ENCODE results near the gene SSTR5.

The SSTR5 gene

GRCh38 chr16:1040346-1040745 lies 32.2 kb upstream of the SSTR5 start:
- no peak for DNase-seq

GRCh38 chr16:1042049-1042744 lies 30.4 kb upstream of the SSTR5 start:
- DNase-seq: no peak

- DNase-seq: peak; percentile 34
Observed at GRCh38 chr16:1042866-1043265, 29.7 kb upstream of the SSTR5 start.

GRCh38 chr16:1043881-1044451 lies 28.6 kb upstream of the SSTR5 start:
- DNase-seq: no peak

GRCh38 chr16:1044460-1045309 lies 27.9 kb upstream of the SSTR5 start:
- no peak for DNase-seq

GRCh38 chr16:1045310-1045992 lies 27.1 kb upstream of the SSTR5 start:
- DNase-seq: no peak

- DNase-seq: no peak
Observed at GRCh38 chr16:1045993-1046911, 26.3 kb upstream of the SSTR5 start.

GRCh38 chr16:1047123-1047522 lies 25.4 kb upstream of the SSTR5 start:
- no peak for DNase-seq

- DNase-seq: no peak
Observed at GRCh38 chr16:1047801-1048200, 24.7 kb upstream of the SSTR5 start.

GRCh38 chr16:1048442-1049112 lies 24.0 kb upstream of the SSTR5 start:
- DNase-seq: peak; percentile 47

GRCh38 chr16:1049113-1049975 lies 23.2 kb upstream of the SSTR5 start:
- no peak for DNase-seq

- DNase-seq: no peak
Observed at GRCh38 chr16:1049976-1050247, 22.6 kb upstream of the SSTR5 start.

GRCh38 chr16:1050516-1050915 lies 22.0 kb upstream of the SSTR5 start:
- DNase-seq: no peak

- DNase-seq: no peak
Observed at GRCh38 chr16:1050921-1051320, 21.6 kb upstream of the SSTR5 start.

GRCh38 chr16:1051446-1051845 lies 21.1 kb upstream of the SSTR5 start:
- DNase-seq: no peak

- DNase-seq: no peak
Observed at GRCh38 chr16:1052721-1053120, 19.8 kb upstream of the SSTR5 start.

- no peak for DNase-seq
Observed at GRCh38 chr16:1053121-1053521, 19.4 kb upstream of the SSTR5 start.

GRCh38 chr16:1053700-1054368 lies 18.7 kb upstream of the SSTR5 start:
- DNase-seq: no peak

- DNase-seq: peak; percentile 56
Observed at GRCh38 chr16:1054660-1055556, 17.6 kb upstream of the SSTR5 start.

Data from activated CD4-positive, alpha-beta T cell treated with anti-CD3 and anti-CD28 coated beads for 48 hours (primary cell).